CD14-positive monocyte (primary cell): Measurements from ENCODE around the gene ACAA1. TPM values are rescaled to one million over a fixed set of nuclear protein-coding genes. Genes with fewer than 3 reads are reported as not detected.

Experiments used
- DNase-seq, 3 donors: peaks; one replicate each; pipeline ENCODE4 v3.0.0-alpha.2; 2011 to 2022
- H2AFZ ChIP-seq: 2 replicates; pipeline ENCODE4 v1.6.0; 2012; ENCODE audit warnings: mild to moderate bottlenecking, low read depth, low read length, inconsistent platforms; ENCODE audit not compliant: insufficient read depth, poor library complexity, severe bottlenecking
- H3K27ac ChIP-seq, 2 donors: 1 replicate in 1 of 2; 2 replicates in 1 of 2; pipeline ENCODE4 v1.5.1; 2012 to 2013; ENCODE audit warnings: low read length in 2 of 2, control low read depth in 1 of 2, inconsistent platforms in 1 of 2, low read depth in 1 of 2, mild to moderate bottlenecking in 1 of 2
- H3K27me3 ChIP-seq, 2 donors: one replicate each; pipeline versions ENCODE4 v1.6.0 to v1.6.1; 2011 to 2013; ENCODE audit warnings: low read length in 2 of 2; ENCODE audit not compliant: control insufficient read depth in 2 of 2, insufficient read depth in 2 of 2
- H3K36me3 ChIP-seq, 2 donors: replicated peaks in 1 of 2; 1 replicate in 1 of 2; 2 replicates in 1 of 2; pipeline versions ENCODE4 v1.5.1 to v1.6.1; 2012 to 2013; ENCODE audit warnings: low read length in 2 of 2, control low read depth in 1 of 2, inconsistent platforms in 1 of 2, mild to moderate bottlenecking in 1 of 2; ENCODE audit not compliant: insufficient read depth in 2 of 2, control insufficient read depth in 1 of 2
- H3K4me1 ChIP-seq, 2 donors: 1 replicate in 1 of 2; 2 replicates in 1 of 2; pipeline versions ENCODE4 v1.5.1 to v1.6.1; 2012 to 2013; ENCODE audit warnings: low read length in 2 of 2, control low read depth in 1 of 2, inconsistent platforms in 1 of 2, mild to moderate bottlenecking in 1 of 2, moderate library complexity in 1 of 2; ENCODE audit not compliant: insufficient read depth in 2 of 2, control insufficient read depth in 1 of 2
- H3K4me2 ChIP-seq: replicated peaks from 2 replicates; pipeline ENCODE3; 2012; ENCODE audit warnings: low read length, moderate library complexity, mild to moderate bottlenecking; ENCODE audit not compliant: poor library complexity, severe bottlenecking; ENCODE audit errors: extremely low read depth
- H3K4me3 ChIP-seq, 3 experiments: fragments of 200-600 bp in 1 of 3; sonication (generic) in 1 of 3; replicated peaks in 1 of 3; 1 replicate in 2 of 3; 2 replicates in 1 of 3; pipeline ENCODE4 v1.5.1; 2011 to 2013; ENCODE audit warnings: low read length in 3 of 3, mild to moderate bottlenecking in 3 of 3, control low read depth in 2 of 3, low read depth in 2 of 3, inconsistent platforms in 1 of 3, moderate library complexity in 1 of 3
- H3K79me2 ChIP-seq: 2 replicates; pipeline ENCODE4 v1.6.0; 2012; ENCODE audit warnings: mild to moderate bottlenecking, control low read depth, inconsistent platforms, low read length, moderate library complexity; ENCODE audit not compliant: insufficient read depth
- H3K9ac ChIP-seq: 2 replicates; pipeline ENCODE4 v1.6.0; 2017; ENCODE audit warnings: low read length, mild to moderate bottlenecking; ENCODE audit not compliant: insufficient read depth, poor library complexity, severe bottlenecking
- H3K9me3 ChIP-seq, 2 donors: replicated peaks in 1 of 2; 1 replicate in 1 of 2; 2 replicates in 1 of 2; pipeline versions ENCODE4 v1.5.1 to v1.6.1; 2012 to 2013; ENCODE audit warnings: low read length in 2 of 2, control low read depth in 1 of 2; ENCODE audit not compliant: control insufficient read depth in 1 of 2, insufficient read depth in 1 of 2
- H4K20me1 ChIP-seq: 2 replicates; pipeline ENCODE4 v1.6.0; 2012; ENCODE audit warnings: mild to moderate bottlenecking, low read length, control low read depth, moderate library complexity; ENCODE audit not compliant: insufficient read depth
- H3K27ac Mint-ChIP-seq, 7 donors: one replicate each; pipeline ENCODE4 v1.8.0; 2020; ENCODE audit warnings: mild to moderate bottlenecking in 7 of 7, mixed read lengths in 7 of 7, moderate library complexity in 6 of 7, inconsistent platforms in 2 of 7
- H3K27me3 Mint-ChIP-seq, 3 donors: one replicate each; pipeline ENCODE4 v1.8.0; 2021 to 2022; ENCODE audit warnings: low read depth in 3 of 3, mild to moderate bottlenecking in 3 of 3, mixed read lengths in 3 of 3, moderate library complexity in 3 of 3, inconsistent platforms in 1 of 3
- H3K36me3 Mint-ChIP-seq, 2 donors: one replicate each; pipeline ENCODE4 v1.8.0; 2020; ENCODE audit warnings: mixed read lengths in 2 of 2, inconsistent platforms in 1 of 2, mild to moderate bottlenecking in 1 of 2
- H3K4me1 Mint-ChIP-seq: one replicate; pipeline ENCODE4 v1.8.0; 2020; ENCODE audit warnings: mild to moderate bottlenecking, mixed read lengths
- H3K4me3 Mint-ChIP-seq, 2 donors: one replicate each; pipeline ENCODE4 v1.8.0; 2020; ENCODE audit warnings: mild to moderate bottlenecking in 2 of 2, mixed read lengths in 2 of 2, moderate library complexity in 1 of 2
- H3K9me3 Mint-ChIP-seq, 7 donors: one replicate each; pipeline ENCODE4 v1.8.0; 2020 to 2022; ENCODE audit warnings: mixed read lengths in 7 of 7, mild to moderate bottlenecking in 6 of 7, moderate library complexity in 6 of 7, inconsistent platforms in 2 of 7
- CTCF ChIP-seq: fragments of 200-600 bp; IDR thresholded peaks from one replicate; pipeline ENCODE4 v1.8.0; 2022; ENCODE audit warnings: antibody characterized with exemption, mild to moderate bottlenecking
- WGBS: methylation state at CpG from one replicate; pipeline ENCODE4 v1.1.5; 2013; ENCODE audit warnings: missing lambda C conversion rate; ENCODE audit not compliant: insufficient coverage; 5-methylcytosine and 5-hydroxymethylcytosine counted together
- intact Hi-C, 2 donors: fragments of 100-400 bp; cut with micrococcal nuclease; formaldehyde crosslinking; loops; one replicate each; pipeline versions ENCODE4 v1.15.0 to v1.15.1; 2023
- polyA plus RNA-seq, 3 donors: library from polyadenylated mRNA; depleted of rRNA in 1 of 3; unstranded in 2 of 3; stranded (reverse) in 1 of 3; fragments of 300-500 nt in 2 of 3; fragments of >200 nt in 1 of 3; fragmentation: Illumina TruSeq in 2 of 3; gene quantifications; 1 replicate in 2 of 3; 2 replicates in 1 of 3; pipeline ENCODE4 v1.2.3, GENCODE V29; 2012 to 2021

ACAA1 gene
- polyA plus RNA-seq, 3 donors = 123 to 268 (median 133) TPM

- no peak overlapping the region for H3K27ac ChIP-seq
- intact Hi-C loops = no loop called here
- H3K9me3 Mint-ChIP-seq = no peaks in the 10 kb centered on the region
- H3K4me1 ChIP-seq = no peaks in the 10 kb centered on the region
- peaks cover 23% of the 10 kb centered on the region for H3K79me2 ChIP-seq
- peaks cover 99% of the 10 kb centered on the region for H4K20me1 ChIP-seq
- no peak overlapping the region for H3K4me3 ChIP-seq
- H3K4me1 Mint-ChIP-seq = peaks cover under 1% of the 10 kb centered on the region
- peak overlapping the region in 2 of 7 donors; percentile 21 to 80 for H3K27ac Mint-ChIP-seq
- TF ChIP-seq CTCF = no peak
- no peak overlapping the region for H3K4me2 ChIP-seq
- no peak overlapping the region for H2AFZ ChIP-seq
- no peak overlapping the region for H3K4me3 Mint-ChIP-seq
- H3K27me3 Mint-ChIP-seq = no peaks in the 10 kb centered on the region
- H3K9me3 ChIP-seq = no peaks in the 10 kb centered on the region
- peaks cover 88 to 98% of the 10 kb centered on the region in 2 donors for H3K36me3 Mint-ChIP-seq
- DNase-seq = no peak
- no peak overlapping the region for H3K9ac ChIP-seq
- no peaks in the 10 kb centered on the region for H3K27me3 ChIP-seq
- 100% methylated on average over 4 of the region's 6 CpGs for WGBS
- H3K36me3 ChIP-seq = peaks cover 96 to 100% of the 10 kb centered on the region in 2 donors
Observed at GRCh38 chr3:38126121-38126892, 10.6 kb downstream of the ACAA1 start.

DNA sequence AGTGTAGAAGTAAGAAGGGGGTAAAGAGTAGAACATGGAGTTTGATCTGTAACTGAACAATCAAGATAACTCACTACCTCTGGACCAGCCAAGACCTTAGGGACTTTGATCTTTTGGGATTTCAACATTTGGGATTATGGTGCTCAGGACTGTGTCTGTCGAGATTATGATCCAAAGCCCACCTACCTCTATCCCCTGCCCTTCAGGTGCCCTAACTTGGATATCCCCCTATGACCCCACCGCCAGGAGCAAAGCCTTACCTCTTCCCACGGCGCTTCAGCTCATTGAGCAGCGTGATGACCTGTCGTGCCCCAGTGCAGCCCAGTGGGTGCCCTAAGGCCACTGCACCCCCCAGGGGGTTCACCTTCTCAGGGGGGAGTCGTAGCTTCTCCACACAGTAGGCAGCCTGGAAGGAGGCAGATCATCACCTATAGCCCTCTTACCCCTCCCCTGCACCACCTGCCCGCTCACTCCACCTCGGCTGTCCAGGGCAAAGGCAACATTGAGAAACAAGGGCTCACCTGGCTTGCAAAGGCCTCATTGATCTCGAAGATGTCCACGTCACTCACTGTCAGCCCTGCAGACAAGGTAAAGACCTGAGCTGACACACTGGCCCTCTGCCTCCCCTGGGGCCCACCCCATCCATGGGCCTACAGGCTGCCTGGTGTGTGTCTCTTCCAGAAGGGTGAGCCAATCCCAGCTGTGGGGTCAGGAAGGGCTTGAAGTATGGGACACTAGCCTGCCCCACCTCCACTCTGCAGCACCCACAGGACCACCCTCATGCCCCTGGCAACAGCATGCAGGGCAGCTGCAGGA, 11.4 kb downstream of the ACAA1 start:
- H3K79me2 ChIP-seq = peaks cover 16% of the 10 kb centered on the region
- no peak for DNase-seq
- H3K27ac ChIP-seq = no peak overlapping the region
- no peaks in the 10 kb centered on the region for H3K27me3 ChIP-seq
- Mint-ChIP-seq H3K36me3 (peaks cover 87 to 98% of the 10 kb centered on the region in 2 donors), H3K4me1 (no peaks in the 10 kb centered on the region), H3K4me3 (no peak overlapping the region), H3K27me3 (no peaks in the 10 kb centered on the region), H3K27ac (peak overlapping the region in 3 of 7 donors; percentile 3 to 80 (median 9)), H3K9me3 (no peaks in the 10 kb centered on the region)
- no peak overlapping the region for H2AFZ ChIP-seq
- H3K9ac ChIP-seq = no peak overlapping the region
- no peaks in the 10 kb centered on the region for H3K9me3 ChIP-seq
- no peak for TF ChIP-seq CTCF
- H3K4me3 ChIP-seq = no peak overlapping the region
- intact Hi-C loops = no loop called here
- no peak overlapping the region for H3K4me2 ChIP-seq
- WGBS = 98% methylated on average over 9 of the region's 11 CpGs
- H3K4me1 ChIP-seq = no peaks in the 10 kb centered on the region
- peaks cover 96 to 100% of the 10 kb centered on the region in 2 donors for H3K36me3 ChIP-seq
- peaks cover 99% of the 10 kb centered on the region for H4K20me1 ChIP-seq
